Stimulated activated CD8-positive, alpha-beta memory T cell treated with anti-CD3 and anti-CD28 coated beads, Interleukin-12 subunit alpha, Interleukin-12 subunit beta, amount 100 ng/mL, for 24 hours (primary cell): Measurements from ENCODE around the gene SPRY4.
"Not testable (repeated sequence)": the region's sequence is repeated elsewhere in the genome, so short reads cannot be mapped to it uniquely, and the experiment has no call there.

Experiments used
- DNase-seq: peaks from one replicate; pipeline ENCODE4 v3.0.0-alpha.2; 2020; ENCODE audit errors: extremely low read depth

SPRY4 gene

GRCh38 chr5:142295084-142295758 lies 29.6 kb downstream of the SPRY4 start:
- DNase-seq, result no peak

GRCh38 chr5:142293486-142293885 lies 31.3 kb downstream of the SPRY4 start:
- no peak for DNase-seq

GRCh38 chr5:142292808-142293207 lies 32.0 kb downstream of the SPRY4 start:
- DNase-seq, result no peak

GRCh38 chr5:142292249-142292648 lies 32.6 kb downstream of the SPRY4 start:
- DNase-seq, result no peak

- no peak for DNase-seq
Measured at GRCh38 chr5:142290577-142291299, 34.1 kb downstream of the SPRY4 start.

GRCh38 chr5:142289708-142290576 lies 34.9 kb downstream of the SPRY4 start:
- DNase-seq, result no peak

- DNase-seq, result no peak
Measured at GRCh38 chr5:142287973-142288313, 36.9 kb downstream of the SPRY4 start.

- DNase-seq, result no peak
Measured at GRCh38 chr5:142287096-142287972, 37.5 kb downstream of the SPRY4 start.

GRCh38 chr5:142286111-142286510 lies 38.7 kb downstream of the SPRY4 start:
- DNase-seq, result no peak

- no peak for DNase-seq
Measured at GRCh38 chr5:142283304-142283703, 41.5 kb downstream of the SPRY4 start.

GRCh38 chr5:142281966-142282365 lies 42.9 kb downstream of the SPRY4 start:
- no peak for DNase-seq

GRCh38 chr5:142281008-142281367 lies 43.8 kb downstream of the SPRY4 start:
- no peak for DNase-seq

GRCh38 chr5:142280066-142281007 lies 44.5 kb downstream of the SPRY4 start:
- DNase-seq, result no peak

GRCh38 chr5:142278627-142279026 lies 46.2 kb downstream of the SPRY4 start:
- no peak for DNase-seq

- no peak for DNase-seq
Measured at GRCh38 chr5:142277796-142278195, 47.0 kb downstream of the SPRY4 start.

- no peak for DNase-seq
Measured at GRCh38 chr5:142276517-142276916, 48.3 kb downstream of the SPRY4 start.

GRCh38 chr5:142275496-142275895 lies 49.3 kb downstream of the SPRY4 start:
- no peak for DNase-seq

- DNase-seq, result not testable (repeated sequence)
Measured at GRCh38 chr5:142272596-142272995, 52.2 kb downstream of the SPRY4 start.

GRCh38 chr5:142264084-142264483 lies 60.7 kb downstream of the SPRY4 start:
- DNase-seq, result not testable (repeated sequence)

- no peak for DNase-seq
Measured at GRCh38 chr5:142263346-142263745, 61.5 kb downstream of the SPRY4 start.

- no peak for DNase-seq
Measured at GRCh38 chr5:142262683-142263082, 62.1 kb downstream of the SPRY4 start.
